Thyroid gland (tissue), 4 donors: ENCODE measurements around the gene AP3B1.

ENCODE experiments used
- CTCF ChIP-seq, 6 experiments: fragments of 200-600 bp in 3 of 6; fragments of 450-650 bp in 3 of 6; sonication (generic) in 3 of 6; IDR thresholded peaks; one replicate each; pipeline ENCODE4 v1.5.1; 2016 to 2019; ENCODE audit warnings: antibody characterized with exemption in 6 of 6, mild to moderate bottlenecking in 2 of 6, inconsistent platforms in 1 of 6, moderate library complexity in 1 of 6
- POLR2A ChIP-seq, 2 donors: fragments of 450-650 bp; IDR thresholded peaks; one replicate each; pipeline ENCODE4 v1.6.1; 2017; ENCODE audit warnings: antibody characterized with exemption in 2 of 2, mild to moderate bottlenecking in 2 of 2, moderate library complexity in 1 of 2

GRCh38 chr5:77993855-77994318 lies 300.6 kb downstream of the AP3B1 start:
- TF ChIP-seq POLR2A (IDR thresholded peaks at IDR 0.05) (no peak), CTCF (IDR thresholded peaks at IDR 0.05) (no peak)
